HUDEP-2 (cell line): ENCODE measurements around the gene SNRNP35.
A peak's percentile ranks its signal among the peaks of the same experiment; 100 is the strongest.
"Not testable (repeated sequence)": the region's sequence is repeated elsewhere in the genome, so short reads cannot be mapped to it uniquely, and the experiment has no call there.

Experiments used
- DNase-seq, 76 experiments: peaks; one replicate each; lab custom pipeline; 2025; ENCODE audit not compliant: unreplicated experiment in 76 of 76; lab: John Stamatoyannopoulos, UW

Gene SNRNP35

DNA sequence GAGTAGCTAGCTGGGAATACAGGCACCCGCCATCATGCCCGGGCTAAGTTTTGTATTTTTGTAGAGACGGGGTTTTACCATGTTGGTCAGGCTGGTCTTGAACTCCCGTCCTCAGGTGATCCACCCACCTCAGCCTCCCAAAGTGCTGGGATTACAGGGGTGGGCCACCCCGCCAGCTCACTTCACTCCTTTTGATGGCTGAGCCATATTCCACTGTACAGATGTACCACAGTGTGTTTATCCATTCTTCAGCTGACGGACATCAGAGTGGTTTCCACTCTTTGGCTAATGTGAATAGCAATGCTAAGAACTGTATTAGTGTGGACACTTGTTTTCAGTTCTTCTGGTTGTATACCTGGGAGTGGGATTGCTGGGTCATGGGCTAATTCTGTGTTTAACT is 29.5 kb downstream of the SNRNP35 start:
- DNase-seq, result no peak

GRCh38 chr12:123488539-123489230 is 30.7 kb downstream of the SNRNP35 start:
- no peak for DNase-seq

DNA sequence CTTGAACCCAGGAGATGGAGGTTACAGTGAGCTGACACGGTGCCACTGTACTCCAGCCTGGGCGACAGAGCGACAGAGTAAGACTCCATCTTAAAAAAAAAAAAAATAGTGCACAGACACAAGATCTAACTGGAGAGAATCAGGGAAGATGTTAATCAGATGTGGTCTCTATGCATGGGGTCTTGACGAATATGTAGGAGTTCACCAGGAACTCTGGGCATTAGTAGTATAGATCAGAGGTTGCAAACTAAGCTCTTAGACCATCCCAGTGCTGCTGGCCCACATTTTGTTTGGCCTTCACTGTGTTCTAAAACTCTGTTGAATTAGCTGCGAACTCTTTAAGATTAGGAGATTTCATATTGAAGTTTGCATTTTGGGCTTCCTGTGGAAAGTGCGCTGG is 31.6 kb downstream of the SNRNP35 start:
- no peak for DNase-seq

GRCh38 chr12:123490089-123490488 is 32.1 kb downstream of the SNRNP35 start:
- DNase-seq, result no peak

- DNase-seq, result no peak
Measured at GRCh38 chr12:123491056-123491455, 33.1 kb downstream of the SNRNP35 start.

- DNase-seq, result no peak
Measured at GRCh38 chr12:123491481-123491880, 33.5 kb downstream of the SNRNP35 start.

GRCh38 chr12:123492339-123493039 is 34.5 kb downstream of the SNRNP35 start:
- DNase-seq, result not testable (repeated sequence)

- no peak for DNase-seq
Measured at GRCh38 chr12:123494124-123494851, 36.3 kb downstream of the SNRNP35 start.

GRCh38 chr12:123497065-123497464 is 39.1 kb downstream of the SNRNP35 start:
- no peak for DNase-seq

- DNase-seq, result no peak
Measured at GRCh38 chr12:123498126-123498825, 40.3 kb downstream of the SNRNP35 start.

DNA sequence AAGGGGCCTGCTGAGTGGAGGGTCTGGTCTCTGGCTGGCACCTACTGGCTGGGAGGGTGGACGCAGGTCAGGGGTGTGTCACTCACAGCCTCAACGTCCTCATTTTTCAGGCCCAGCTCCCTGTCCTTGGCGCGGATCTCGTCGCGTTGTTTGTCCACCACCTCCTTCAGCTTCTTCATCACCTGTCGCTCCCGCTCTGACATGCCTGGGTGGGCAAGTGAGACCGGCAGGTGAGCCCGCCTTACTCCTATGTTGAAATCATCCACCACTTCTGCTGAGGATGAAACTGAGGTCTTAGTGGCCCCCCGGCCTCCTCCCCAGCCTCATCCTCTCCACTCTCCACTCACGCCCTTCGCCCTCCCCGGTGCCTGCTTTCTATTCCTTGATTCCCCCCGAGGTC is 41.4 kb downstream of the SNRNP35 start:
- no peak for DNase-seq

- DNase-seq, result no peak
Measured at GRCh38 chr12:123502163-123502704, 44.3 kb downstream of the SNRNP35 start.

DNA sequence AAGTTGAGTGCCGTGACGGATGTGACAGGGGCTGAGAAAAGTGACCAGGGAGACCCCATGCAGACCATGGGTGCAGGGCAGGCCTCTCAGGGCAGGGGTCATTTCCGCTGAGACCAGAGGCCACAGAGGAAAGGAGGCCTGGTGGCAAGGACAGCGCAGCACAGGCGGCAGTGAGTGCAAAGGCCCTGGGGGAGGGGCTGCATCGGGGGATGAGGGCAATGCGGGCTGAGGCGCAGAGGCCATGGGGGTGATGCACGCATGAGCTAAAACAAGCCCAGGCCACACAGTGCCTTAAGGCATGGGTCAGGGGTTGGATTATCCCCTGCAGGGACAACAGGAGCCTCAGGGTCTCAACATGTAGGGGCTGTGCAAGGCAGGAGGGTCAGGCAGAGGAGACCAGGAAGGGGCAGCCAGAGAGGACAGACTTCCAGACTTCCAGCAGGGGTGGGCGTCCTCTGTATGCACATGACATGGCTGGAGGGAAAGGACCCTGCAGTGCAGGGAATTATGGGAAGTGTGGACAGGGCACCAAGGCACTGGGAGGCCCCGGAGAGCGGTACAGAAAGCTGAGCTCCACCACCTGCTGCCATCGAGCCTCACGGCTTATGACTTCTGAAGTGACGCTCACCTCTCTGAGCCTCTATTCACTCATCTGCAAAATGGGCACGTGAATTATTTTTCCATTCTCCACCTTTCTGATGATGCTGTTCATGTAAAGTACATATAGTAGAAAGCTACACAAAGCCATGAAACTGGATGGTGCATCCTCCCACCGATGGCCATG is 48.3 kb downstream of the SNRNP35 start:
- DNase-seq, result no peak

DNA sequence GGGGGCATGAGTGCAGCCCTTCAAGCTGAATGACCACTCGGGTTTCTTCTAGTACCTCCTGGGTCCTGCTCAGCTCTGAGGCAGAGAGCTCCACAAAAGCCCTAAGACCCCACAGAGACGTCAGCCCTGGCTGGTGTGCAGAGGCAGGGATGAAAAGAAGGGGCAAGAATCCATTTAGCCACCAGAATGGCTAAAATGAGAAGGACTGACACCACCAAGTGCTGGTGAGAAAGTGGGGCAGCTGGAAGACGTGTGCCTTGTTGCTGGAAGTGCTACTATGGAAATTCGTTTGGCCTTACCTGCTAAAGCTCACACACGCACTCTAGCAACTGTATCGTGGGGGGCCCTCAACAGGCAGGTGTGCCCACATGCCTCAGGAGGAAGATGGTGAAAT is 48.9 kb downstream of the SNRNP35 start:
- no peak for DNase-seq

GRCh38 chr12:123512838-123513665 is 55.1 kb downstream of the SNRNP35 start:
- DNase-seq, result no peak

DNA sequence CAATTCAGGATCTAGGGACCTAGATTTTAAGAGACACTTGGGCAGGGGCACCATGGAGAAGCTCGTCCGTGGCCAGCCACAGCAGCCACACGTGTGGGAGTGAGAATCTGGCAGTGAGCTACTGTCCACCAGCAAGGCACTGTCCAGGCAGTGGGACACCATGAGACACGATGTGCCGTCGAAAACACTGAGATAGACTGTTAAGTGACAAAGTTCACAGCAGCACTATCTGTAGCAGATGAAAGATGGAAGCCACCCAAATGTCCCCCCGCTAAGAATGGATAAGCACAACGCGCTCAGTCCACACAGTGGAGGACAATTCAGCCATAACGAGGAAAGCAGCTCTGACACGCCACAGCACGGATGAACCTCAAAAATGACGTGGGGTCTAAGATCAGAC is 55.9 kb downstream of the SNRNP35 start:
- peak in 1 of 76 experiments; percentile 12 for DNase-seq

GRCh38 chr12:123514582-123515221 is 56.8 kb downstream of the SNRNP35 start:
- not testable (repeated sequence) for DNase-seq

DNA sequence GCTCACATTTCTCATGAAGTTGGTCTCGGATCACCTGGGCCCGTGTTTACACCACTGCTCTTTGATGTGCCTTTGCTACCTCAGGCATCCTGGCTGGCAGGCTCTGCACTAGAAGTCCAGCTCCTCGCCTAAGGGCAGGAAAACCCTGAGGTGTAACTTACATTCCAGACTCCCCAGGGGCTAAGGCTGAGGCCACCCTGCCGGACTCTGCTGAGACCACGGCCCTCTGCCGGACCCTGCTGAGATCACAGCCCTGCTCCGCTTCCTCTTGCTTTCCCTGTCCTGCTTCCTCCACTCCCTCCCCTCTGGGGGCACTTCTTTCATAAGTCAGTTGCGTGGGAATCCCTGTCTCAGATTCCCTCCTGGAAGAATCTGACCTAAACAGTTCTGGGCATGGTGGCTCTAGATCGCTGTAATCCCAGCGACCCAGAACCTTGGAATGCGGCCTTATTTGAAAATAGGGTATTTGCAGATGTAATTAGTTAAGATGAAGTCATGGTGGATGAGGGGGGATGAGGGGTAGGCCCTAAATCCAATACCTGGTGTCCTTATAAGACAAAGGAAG is 58.4 kb downstream of the SNRNP35 start:
- no peak for DNase-seq
